ENCODE measurements around the gene EZH2.

- TF ChIP-seq CTCF (conservative IDR thresholded peaks at IDR 0.05 in 1 of 2, IDR thresholded peaks at IDR 0.05 in 1 of 2; ENCODE audit: extremely low read depth in 1 of 2, insufficient read depth in 1 of 2, low read depth in 1 of 2, low read length in 2 of 2): no peak
- TF ChIP-seq EZH2 (IDR thresholded peaks at IDR 0.05; ENCODE audit: borderline replicate concordance, low read length): no peak
Observed at GRCh38 chr7:148847815-148848734, 36.0 kb downstream of the EZH2 start.

Data from mammary epithelial cell (primary cell).